ENCODE data around the gene LIN28B. TPM values are rescaled to one million over a fixed set of nuclear protein-coding genes. Genes with fewer than 3 reads are reported as not detected.
"Not testable (repeated sequence)": the region's sequence is repeated elsewhere in the genome, so short reads cannot be mapped to it uniquely, and the experiment has no call there.

LIN28B gene
- total RNA-seq, 2 donors from 2014 or later, result not detected

GRCh38 chr6:105069821-105070445, 113.0 kb downstream of the LIN28B start:
- TF ChIP-seq POLR2A (IDR thresholded peaks at IDR 0.05) (no peak), CTCF (IDR thresholded peaks at IDR 0.05) (no peak)
- H3K9me3 ChIP-seq, result no peaks in the 10 kb centered on the region
- intact Hi-C loops (cut with DNase I), result no loop called here
- H3K27ac ChIP-seq, result no peak overlapping the region
- no peaks in the 10 kb centered on the region for H3K4me1 ChIP-seq
- DNase-seq, result no peak
- no peak overlapping the region for H3K4me3 ChIP-seq
- 76 to 91% methylated on average over 1 of the region's 1 CpG for WGBS, 2 donors
- H3K27me3 ChIP-seq, result no peaks in the 10 kb centered on the region
- no peaks in the 10 kb centered on the region for H3K36me3 ChIP-seq (replicated peaks in 1 of 2; ENCODE audit: insufficient read depth in 1 of 2, low read depth in 2 of 2)
- no peak for ATAC-seq

GRCh38 chr6:105072798-105073199, 115.9 kb downstream of the LIN28B start:
- TF ChIP-seq CTCF (IDR thresholded peaks at IDR 0.05) (no peak), POLR2A (IDR thresholded peaks at IDR 0.05) (no peak)
- Histone ChIP-seq H3K4me3 (no peak overlapping the region), H3K4me1 (no peaks in the 10 kb centered on the region), H3K36me3 (replicated peaks in 1 of 2; ENCODE audit: insufficient read depth in 1 of 2, low read depth in 2 of 2) (no peaks in the 10 kb centered on the region), H3K27me3 (no peaks in the 10 kb centered on the region), H3K27ac (no peak overlapping the region), H3K9me3 (no peaks in the 10 kb centered on the region)
- intact Hi-C loops (cut with DNase I), result no loop called here
- ATAC-seq, result no peak
- no peak for DNase-seq

- H3K4me1 ChIP-seq, result no peaks in the 10 kb centered on the region
- H3K27ac ChIP-seq, result no peak overlapping the region
- intact Hi-C loops (cut with DNase I), result no loop called here
- H3K36me3 ChIP-seq (replicated peaks in 1 of 2; ENCODE audit: insufficient read depth in 1 of 2, low read depth in 2 of 2), result no peaks in the 10 kb centered on the region
- H3K9me3 ChIP-seq, result no peaks in the 10 kb centered on the region
- TF ChIP-seq CTCF (IDR thresholded peaks at IDR 0.05) (no peak), POLR2A (IDR thresholded peaks at IDR 0.05) (no peak)
- no peaks in the 10 kb centered on the region for H3K27me3 ChIP-seq
- DNase-seq (no peak), ATAC-seq (no peak)
- no peak overlapping the region for H3K4me3 ChIP-seq
Observed at GRCh38 chr6:105075210-105075609, 118.3 kb downstream of the LIN28B start.

- DNase-seq; H3K9me3 ChIP-seq; intact Hi-C loops (cut with DNase I); H3K4me3 ChIP-seq; H3K4me1 ChIP-seq; H3K27me3 ChIP-seq; ATAC-seq; H3K27ac ChIP-seq; H3K36me3 ChIP-seq (replicated peaks in 1 of 2; ENCODE audit: insufficient read depth in 1 of 2, low read depth in 2 of 2): not testable (repeated sequence)
- WGBS, 2 donors, result 81 to 82% methylated on average over 8 of the region's 8 CpGs
Observed at GRCh38 chr6:105076418-105076817, 119.5 kb downstream of the LIN28B start.

GRCh38 chr6:105077596-105078385, 120.9 kb downstream of the LIN28B start:
- ATAC-seq (no peak), DNase-seq (no peak)
- no peaks in the 10 kb centered on the region for H3K27me3 ChIP-seq
- intact Hi-C loops (cut with DNase I), result no loop called here
- H3K4me3 ChIP-seq, result no peak overlapping the region
- no peak overlapping the region for H3K27ac ChIP-seq
- no peaks in the 10 kb centered on the region for H3K9me3 ChIP-seq
- H3K36me3 ChIP-seq (replicated peaks in 1 of 2; ENCODE audit: insufficient read depth in 1 of 2, low read depth in 2 of 2), result no peaks in the 10 kb centered on the region
- WGBS, 2 donors, result 0 to 2% methylated on average over 1 of the region's 1 CpG
- no peaks in the 10 kb centered on the region for H3K4me1 ChIP-seq
- TF ChIP-seq CTCF (IDR thresholded peaks at IDR 0.05), result peak in 6 of 7 experiments; percentile 20 to 47 (median 31)
- no peak for TF ChIP-seq POLR2A (IDR thresholded peaks at IDR 0.05)
